ENCODE measurements around the gene VRK1.

Gene VRK1

DNA sequence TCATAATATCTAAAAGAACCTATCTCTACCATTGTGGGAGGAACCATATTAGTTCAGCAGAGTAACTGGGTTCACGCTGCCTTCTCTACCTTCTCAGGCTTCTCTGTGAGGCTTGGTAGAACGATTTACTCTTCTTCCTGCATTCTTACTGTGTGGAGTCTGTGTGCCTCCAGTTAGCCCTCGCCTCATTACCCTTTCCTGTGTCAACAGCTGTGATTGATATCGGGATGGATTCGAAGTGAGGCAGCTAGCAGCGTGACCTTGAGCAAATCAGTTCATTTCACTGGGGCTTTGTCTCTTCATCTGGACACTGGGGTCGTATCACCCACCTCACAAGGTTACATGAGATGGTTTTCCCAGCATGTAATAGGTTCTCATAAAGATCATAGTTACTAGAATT, 4.6 kb upstream of the VRK1 start:
- DNase-seq: no peak

DNA sequence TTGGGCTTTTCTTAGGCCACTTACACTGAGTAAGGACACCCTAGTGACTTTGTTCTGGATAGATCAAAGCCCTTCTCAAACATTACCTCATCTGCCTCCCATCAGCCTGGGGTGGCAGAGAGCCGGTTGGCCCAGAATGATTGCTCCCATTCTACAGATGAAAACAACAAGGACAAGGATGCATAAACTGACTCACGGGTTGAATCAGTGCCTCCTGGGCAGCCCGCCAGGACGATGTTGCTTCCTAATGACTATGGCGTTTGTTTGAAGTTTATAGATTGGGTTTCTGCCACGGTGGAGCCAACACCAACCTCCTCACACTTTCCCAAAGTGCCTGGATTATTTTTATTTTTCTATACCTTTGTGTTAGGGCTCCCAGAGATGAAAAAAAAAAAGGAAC, 3.6 kb upstream of the VRK1 start:
- DNase-seq: no peak

GRCh38 chr14:96795109-96795828, 1.9 kb upstream of the VRK1 start:
- no peak for DNase-seq

GRCh38 chr14:96797582-96798349, 584 bp downstream of the VRK1 start:
- no peak for DNase-seq

GRCh38 chr14:96798956-96799355, 1.8 kb downstream of the VRK1 start:
- no peak for DNase-seq

DNA sequence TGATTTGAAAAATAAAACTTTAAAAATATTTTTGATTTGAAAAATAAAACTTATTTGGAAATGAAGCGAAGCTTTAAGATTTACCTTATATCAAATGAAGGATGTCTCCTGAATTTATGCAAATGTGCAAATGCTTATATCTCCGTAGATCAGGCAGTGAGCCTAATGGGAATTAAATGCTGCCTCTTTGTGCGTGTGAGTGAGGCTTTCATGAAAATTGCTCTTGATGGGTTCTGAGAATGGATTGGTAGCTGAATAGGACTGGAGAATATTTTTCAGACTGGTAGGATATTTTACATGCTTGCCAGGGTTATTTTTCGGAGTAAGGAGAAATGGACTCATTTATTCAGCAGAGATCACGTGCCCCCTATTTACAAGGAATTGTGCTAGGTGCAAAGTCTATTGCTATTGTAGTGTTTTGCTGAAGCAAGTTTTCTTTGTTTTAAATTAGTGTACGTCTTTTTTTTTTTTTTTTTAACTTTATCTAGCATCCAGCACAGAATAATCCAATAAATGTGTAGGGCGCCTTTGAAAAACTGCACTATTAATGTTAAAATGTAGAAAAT, 2.4 kb downstream of the VRK1 start:
- DNase-seq: no peak

DNA sequence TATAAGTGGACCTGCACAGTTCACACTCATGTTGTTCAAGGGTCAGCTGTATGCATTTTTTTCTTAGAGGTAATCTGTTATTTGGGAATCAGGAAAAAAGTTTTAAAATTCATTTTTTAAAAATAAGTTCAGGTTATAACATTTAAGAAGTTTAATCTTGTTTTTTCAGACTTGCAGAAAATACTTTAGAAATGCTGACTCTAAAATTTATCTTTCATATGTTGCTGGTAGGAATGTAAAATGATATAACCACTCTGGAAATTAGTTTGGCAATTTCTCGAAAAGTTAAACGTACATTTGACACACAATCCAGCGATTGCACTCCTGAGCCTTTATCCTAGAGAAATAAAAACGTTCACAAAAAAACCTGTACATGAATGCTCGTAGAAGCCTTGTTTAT, 4.7 kb downstream of the VRK1 start:
- DNase-seq: no peak

DNA sequence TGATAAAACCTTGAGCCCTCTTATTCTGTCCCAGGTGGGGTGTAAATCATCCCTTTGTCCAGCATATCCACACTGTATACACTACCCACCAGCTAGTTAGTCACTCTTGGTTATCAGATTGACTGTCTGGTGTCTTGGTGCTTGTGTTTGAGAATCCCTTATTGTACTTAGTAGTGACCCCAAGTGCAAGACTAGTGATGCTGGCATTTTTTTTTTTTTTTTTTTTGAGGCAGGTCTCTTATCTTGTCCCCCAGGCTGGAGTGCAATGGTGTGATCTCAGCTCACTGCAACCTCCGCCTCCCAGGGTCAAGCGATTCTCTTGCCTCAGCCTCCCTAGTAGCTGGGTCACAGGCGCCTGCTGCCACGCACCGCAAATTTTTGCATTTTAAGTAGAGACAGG, 5.8 kb downstream of the VRK1 start:
- DNase-seq: no peak

DNA sequence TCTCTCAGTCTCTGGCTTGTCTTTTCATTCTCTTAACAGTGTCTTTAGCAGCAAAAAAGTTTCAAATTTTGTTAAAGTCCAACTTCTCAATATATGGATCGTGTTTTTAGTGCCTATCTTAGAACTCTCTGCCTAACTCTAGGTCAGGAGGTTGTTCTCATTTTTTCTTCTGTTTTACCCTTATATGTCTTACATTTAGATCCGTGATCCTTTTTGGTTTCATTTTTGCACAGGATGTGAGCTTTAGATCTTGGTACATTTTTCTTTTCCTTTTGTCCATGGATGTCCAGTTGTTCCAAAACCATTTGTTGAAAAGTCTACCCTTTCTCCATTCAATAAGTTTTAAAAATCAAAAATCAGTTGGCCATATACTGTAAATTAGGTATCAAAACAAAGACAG, 6.8 kb downstream of the VRK1 start:
- DNase-seq: no peak

DNA sequence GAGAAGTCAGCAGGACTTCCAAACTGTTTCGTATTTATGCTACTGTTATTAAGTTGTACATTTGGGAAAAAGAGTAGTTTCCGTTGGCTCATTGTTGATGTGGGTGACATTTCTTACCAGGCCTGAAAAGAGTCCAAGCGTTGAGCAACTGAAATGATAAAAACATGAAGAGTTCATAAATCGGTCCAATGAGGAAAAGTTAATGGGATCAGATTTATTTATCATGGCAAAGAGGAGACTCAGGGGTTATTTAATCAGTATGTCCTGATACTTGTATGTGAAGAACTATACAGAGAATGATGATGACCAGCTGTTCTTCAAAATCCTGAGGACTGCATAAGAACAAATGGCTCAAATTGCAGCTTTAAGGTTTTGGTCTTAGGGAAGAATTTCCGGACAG, 7.7 kb downstream of the VRK1 start:
- no peak for DNase-seq

- DNase-seq: no peak
Measured at GRCh38 chr14:96805956-96806355, 8.8 kb downstream of the VRK1 start.

DNA sequence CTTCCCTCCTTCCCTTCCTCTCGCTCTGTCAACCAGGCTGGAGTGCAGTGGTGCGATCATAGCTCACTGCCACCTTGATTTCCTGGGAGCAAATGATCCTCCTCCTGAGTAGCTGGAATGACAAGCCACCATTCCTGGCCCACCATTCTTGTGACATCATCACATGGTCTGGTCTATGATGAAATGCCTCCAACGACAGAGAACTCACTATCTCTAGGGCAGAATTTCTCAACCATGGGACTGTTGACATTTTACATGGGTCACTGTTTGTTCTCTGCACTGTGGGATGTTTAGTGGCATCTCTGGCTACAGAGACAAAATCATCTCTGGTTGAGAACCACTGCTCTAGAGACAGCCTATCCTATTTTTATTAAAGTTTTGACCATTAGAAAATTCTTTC, 9.7 kb downstream of the VRK1 start:
- DNase-seq: no peak

DNA sequence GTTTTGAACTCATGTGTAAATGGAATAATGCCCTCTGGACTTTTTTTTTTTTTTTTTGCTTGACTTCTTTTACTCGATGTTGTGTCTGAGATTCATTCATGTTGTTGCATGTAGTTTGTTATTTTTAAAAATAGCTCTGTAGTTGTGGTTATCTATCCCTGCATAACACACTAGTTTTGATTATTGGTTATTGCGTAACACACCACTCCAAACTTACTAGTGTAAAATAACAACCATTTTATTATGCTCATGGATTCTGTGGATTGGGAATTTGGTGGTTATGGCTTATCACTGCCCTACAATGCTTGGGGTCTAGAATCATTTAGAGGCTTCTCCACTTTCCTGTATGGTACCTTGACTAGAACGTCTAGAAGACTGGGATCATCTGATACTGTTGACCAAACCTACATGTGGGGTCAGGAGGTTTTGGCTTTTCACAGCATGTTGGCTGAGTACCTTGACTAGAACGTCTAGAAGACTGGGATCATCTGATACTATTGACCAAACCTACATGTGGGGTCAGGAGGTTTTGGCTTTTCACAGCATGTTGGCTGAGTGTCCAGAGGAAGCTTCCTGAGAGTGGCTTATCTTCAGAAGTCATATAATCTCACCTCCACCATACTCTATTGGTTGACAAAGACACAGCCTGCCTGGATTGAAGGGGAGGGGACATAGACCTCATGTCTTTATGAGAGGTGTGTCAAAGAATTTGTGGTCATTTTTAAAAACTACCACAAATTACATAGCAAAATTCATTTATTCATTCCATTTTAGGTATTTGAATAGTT, 11.6 kb downstream of the VRK1 start:
- no peak for DNase-seq

DNA sequence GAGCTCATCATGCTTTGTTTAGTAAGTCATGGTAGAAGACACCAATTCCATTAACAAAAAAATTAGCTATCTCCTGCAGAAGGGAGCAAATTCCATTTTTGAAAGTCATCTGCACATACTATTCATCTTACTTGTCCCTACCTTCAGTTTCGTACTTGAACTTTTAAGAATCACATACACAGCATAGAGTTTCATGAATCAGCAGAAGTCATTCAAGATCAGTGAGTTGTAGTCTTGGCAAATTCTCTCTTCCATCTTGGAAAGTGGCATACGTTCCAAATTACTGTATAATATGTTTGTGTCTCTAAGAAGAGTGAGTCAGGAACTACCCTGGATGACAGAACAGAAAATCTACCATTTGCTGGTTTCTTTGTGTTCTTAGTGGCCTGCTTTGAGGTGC, 14.1 kb downstream of the VRK1 start:
- no peak for DNase-seq

DNA sequence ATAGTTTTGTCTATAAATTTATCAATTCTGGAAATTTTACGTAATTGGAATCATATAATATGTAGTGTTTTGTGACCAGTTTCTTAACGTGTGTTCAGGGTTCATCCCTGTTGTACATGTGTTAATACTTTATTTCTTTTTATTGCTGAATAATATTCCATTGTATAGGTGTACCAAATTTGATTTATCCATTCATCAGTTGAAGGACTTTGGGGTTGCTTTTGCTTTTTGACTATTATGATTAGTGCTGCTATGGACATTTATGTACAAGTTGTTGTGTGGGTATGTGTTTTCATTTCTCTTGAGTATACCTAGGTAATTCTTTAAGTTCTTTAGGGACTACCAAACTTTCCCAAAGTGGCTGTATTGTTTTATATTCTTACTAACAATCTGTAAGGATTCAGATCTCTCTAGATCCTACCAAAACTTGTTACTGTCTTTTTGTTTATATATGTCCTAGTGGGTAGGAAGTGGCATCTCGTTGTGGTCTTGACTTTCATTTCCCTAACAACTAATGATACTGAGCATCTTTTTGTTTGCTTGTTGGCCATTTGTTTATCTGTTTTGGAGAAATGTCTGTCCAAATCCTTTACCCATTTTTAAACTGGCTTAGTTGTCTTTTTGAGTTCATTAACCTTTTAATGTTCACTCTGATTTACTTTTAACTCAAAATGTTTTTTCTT, 14.9 kb downstream of the VRK1 start:
- no peak for DNase-seq

- no peak for DNase-seq
Measured at GRCh38 chr14:96816281-96816680, 19.1 kb downstream of the VRK1 start.

DNA sequence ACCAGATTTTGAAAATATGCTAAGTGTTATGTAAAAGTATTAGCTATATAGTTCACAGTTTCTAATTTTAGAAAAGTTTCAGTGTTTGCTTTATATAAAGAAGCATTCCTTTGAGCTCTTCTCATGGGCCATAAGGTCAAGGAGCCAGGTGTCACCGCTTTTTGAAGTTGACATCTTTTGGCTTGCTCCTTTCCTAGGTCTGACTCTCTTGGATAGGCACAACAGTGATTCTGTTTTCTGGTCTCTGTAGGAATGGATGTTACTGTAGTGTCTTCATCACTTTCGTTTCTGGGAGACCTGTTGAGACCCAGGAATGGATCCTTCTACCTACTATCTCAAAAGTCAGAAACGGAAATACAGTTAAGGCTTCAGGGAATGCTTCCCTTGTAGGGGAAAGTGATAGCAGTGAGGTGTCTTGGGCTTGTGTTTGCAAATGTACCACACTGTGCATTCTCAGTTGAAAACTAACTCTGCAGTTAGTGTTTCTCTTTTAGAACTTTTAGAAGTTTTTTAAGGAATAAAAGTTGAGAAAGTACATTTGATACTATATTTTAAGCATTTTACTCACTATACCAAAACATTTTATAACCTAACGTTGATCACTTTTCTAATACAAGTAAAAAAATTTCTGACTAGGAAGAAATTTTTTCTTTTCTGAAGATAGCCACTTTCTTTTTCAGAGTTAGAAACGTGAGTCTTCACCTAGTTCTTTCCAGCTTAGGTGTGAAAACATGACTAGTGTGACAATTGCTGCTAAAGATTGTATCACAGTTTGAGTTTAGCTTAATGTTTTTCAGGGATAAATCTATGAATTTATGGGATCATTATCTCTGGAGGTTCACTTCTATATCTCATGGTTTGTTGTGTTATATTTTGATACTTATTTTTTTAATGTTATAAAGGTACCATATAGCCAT, 20.8 kb downstream of the VRK1 start:
- no peak for DNase-seq

DNA sequence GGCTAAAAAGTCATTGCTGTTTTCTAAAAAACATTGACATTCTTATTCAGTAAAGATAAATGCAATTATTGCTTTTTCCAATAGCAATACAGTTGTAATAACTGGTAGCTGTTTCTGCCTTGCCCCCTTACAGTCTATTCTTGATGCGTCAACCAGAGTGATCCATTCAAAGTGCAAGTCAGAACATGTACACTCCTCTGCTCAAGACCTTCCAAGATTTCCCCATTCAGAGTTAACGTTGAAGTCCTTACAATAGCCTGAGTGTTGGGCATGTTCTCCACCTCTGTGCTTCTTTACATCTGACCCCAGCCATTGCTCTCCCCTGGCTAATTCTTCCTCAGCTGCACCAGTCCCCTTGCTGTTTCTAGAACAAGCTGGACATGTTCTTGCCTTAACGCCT, 24.3 kb downstream of the VRK1 start:
- DNase-seq: no peak

DNA sequence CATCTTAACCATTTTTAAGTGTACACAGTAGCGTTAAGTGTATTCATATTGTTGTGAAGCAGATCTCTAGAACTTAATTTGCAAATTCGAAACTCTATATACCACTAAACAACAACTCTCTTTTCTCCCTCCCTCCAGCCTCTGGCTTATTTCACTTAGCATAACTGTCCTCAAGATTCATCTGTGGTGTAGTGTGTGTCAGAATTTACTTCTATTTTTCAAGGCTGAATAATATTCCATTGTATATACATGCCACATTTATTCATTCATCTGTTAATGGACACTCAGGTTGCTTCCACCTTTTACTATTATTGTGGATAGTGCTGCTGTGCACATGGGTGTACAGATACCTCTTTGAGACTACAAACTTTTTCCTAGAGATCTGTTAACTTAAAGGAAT, 26.5 kb downstream of the VRK1 start:
- DNase-seq: no peak

DNA sequence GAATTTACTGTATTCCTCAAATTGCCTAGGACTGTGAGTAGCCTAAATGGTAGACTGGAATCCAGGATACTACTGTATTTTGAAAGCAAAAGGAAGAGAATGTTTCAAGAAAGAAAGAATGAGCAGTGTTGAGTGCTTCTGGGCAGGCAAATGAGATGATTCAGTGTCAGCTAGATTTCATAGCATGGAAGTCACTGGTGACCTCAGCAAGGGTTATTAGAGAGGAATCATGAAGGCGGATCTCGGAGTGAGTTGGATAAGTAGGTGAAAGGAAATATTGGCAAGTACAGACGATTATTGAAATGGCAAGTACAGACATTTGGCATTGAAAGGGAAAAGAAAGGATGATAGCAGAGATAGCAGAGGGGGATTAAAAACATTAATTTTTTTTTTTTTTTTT, 27.1 kb downstream of the VRK1 start:
- DNase-seq: no peak

GRCh38 chr14:96826818-96827217, 29.6 kb downstream of the VRK1 start:
- DNase-seq: no peak

DNA sequence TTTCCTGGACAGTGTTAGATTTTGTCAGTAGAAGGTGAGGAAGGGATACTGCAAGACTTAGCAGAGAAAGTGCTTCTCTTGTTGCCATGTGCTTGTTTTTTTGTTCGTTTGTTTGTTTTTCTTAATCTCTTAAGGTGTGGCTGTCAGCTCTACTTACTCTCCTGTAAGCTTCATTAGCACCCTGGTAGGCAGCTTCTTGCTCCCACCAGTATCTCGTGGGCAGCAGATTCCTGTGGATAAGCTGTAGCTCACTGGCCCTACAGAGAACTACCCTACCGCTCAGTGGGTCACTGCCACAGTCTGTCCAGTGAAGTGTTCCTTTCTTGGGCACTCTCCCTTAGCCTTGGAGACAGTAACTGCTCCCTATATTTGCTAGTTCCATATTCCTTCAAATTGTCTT, 30.1 kb downstream of the VRK1 start:
- DNase-seq: no peak
